HEK293 (cell line): ENCODE measurements around the gene MBD5.

Experiments
- CTCF ChIA-PET: fragments of 350-600 bp; formaldehyde crosslinking; extraction: SDS; loops from one replicate; lab custom pipeline; 2021; ENCODE audit warnings: antibody characterized with exemption; lab: Yijun Ruan, JAX
- POLR2A ChIA-PET: fragments of 300-600 bp; formaldehyde crosslinking; extraction: SDS; loops from one replicate; lab custom pipeline; 2020; ENCODE audit warnings: antibody characterized with exemption, inconsistent platforms; lab: Yijun Ruan, JAX
- H3K27ac ChIP-seq: fragments of 200-500 bp; sonication (Bioruptor generic); 2 replicates; pipeline ENCODE4 v1.5.1; 2014; ENCODE audit warnings: low read depth, low read length, control low read depth, inconsistent platforms; ENCODE audit errors: extremely low read depth
- H3K36me3 ChIP-seq, 2 experiments: fragments of 200-500 bp in 1 of 2; sonication (Bioruptor generic) in 1 of 2; 1 replicate in 1 of 2; 2 replicates in 1 of 2; pipeline ENCODE4 v1.5.1; 2014 to 2017; ENCODE audit warnings: inconsistent platforms in 2 of 2, low read length in 2 of 2; ENCODE audit not compliant: control insufficient read depth in 2 of 2, insufficient read depth in 1 of 2
- H3K4me1 ChIP-seq: fragments of 200-500 bp; sonication (Bioruptor generic); 2 replicates; pipeline ENCODE4 v1.5.1; 2014; ENCODE audit warnings: mild to moderate bottlenecking, low read length, inconsistent platforms; ENCODE audit not compliant: control insufficient read depth, insufficient read depth
- H3K4me3 ChIP-seq: 2 replicates; pipeline ENCODE4 v1.5.1; 2011; ENCODE audit warnings: low read depth, mild to moderate bottlenecking, control low read depth, low read length, moderate library complexity
- H3K9me3 ChIP-seq: fragments of 200-500 bp; sonication (Bioruptor generic); 2 replicates; pipeline ENCODE4 v1.5.1; 2014; ENCODE audit warnings: low read depth, low read length, inconsistent platforms; ENCODE audit not compliant: control insufficient read depth, insufficient read depth
- KLF1 ChIP-seq: fragments of 450-650 bp; formaldehyde crosslinking; IDR thresholded peaks from 2 replicates; pipeline ENCODE4 v1.5.1; 2016; ENCODE audit warnings: missing biosample characterization, missing genetic modification characterization
- KLF9 ChIP-seq: fragments of 450-650 bp; formaldehyde crosslinking; IDR thresholded peaks from 2 replicates; pipeline ENCODE4 v1.5.1; 2016; ENCODE audit warnings: missing biosample characterization, missing genetic modification characterization, low read depth
- MEIS1 ChIP-seq: sonication (generic); formaldehyde crosslinking; IDR thresholded peaks from 2 replicates; pipeline ENCODE4 v1.8.1; 2022; ENCODE audit warnings: missing genetic modification reagents, mild to moderate bottlenecking, borderline replicate concordance
- PRDM1 ChIP-seq: fragments of 450-650 bp; formaldehyde crosslinking; IDR thresholded peaks from 2 replicates; pipeline ENCODE4; 2016; ENCODE audit warnings: missing biosample characterization, missing genetic modification characterization
- RBAK ChIP-seq: fragments of 450-650 bp; formaldehyde crosslinking; IDR thresholded peaks from 2 replicates; pipeline ENCODE4 v1.5.1; 2016; ENCODE audit warnings: missing biosample characterization, missing genetic modification characterization
- SETDB1 ChIP-seq: IDR thresholded peaks from one replicate; pipeline ENCODE4 v1.6.1; 2017; ENCODE audit warnings: mild to moderate bottlenecking, low read length, moderate library complexity, mixed read lengths; ENCODE audit not compliant: insufficient read length
- SP7 ChIP-seq: fragments of 450-650 bp; formaldehyde crosslinking; IDR thresholded peaks from 2 replicates; pipeline ENCODE4 v1.5.1; 2016; ENCODE audit warnings: missing biosample characterization, missing genetic modification characterization
- WT1 ChIP-seq: fragments of 450-650 bp; formaldehyde crosslinking; IDR thresholded peaks from 2 replicates; pipeline ENCODE4 v1.5.1; 2016; ENCODE audit warnings: missing biosample characterization, missing genetic modification characterization
- ZBTB1 ChIP-seq: fragments of 450-650 bp; formaldehyde crosslinking; IDR thresholded peaks from 2 replicates; pipeline ENCODE4 v1.5.1; 2016; ENCODE audit warnings: missing biosample characterization, missing genetic modification characterization
- ZFP3 ChIP-seq: fragments of 450-650 bp; formaldehyde crosslinking; IDR thresholded peaks from 2 replicates; pipeline ENCODE4 v1.5.1; 2016; ENCODE audit warnings: low read depth, missing biosample characterization, missing genetic modification characterization
- ZFP37 ChIP-seq: fragments of 450-650 bp; formaldehyde crosslinking; IDR thresholded peaks from 2 replicates; pipeline ENCODE4 v1.5.1; 2016; ENCODE audit warnings: missing biosample characterization, missing genetic modification characterization
- ZNF138 ChIP-seq: fragments of 450-650 bp; formaldehyde crosslinking; IDR thresholded peaks from 2 replicates; pipeline ENCODE4 v1.5.1; 2016; ENCODE audit warnings: missing biosample characterization, missing genetic modification characterization, borderline replicate concordance
- ZNF140 ChIP-seq: fragments of 450-650 bp; formaldehyde crosslinking; IDR thresholded peaks from 2 replicates; pipeline ENCODE4 v1.5.1; 2016; ENCODE audit warnings: missing biosample characterization, missing genetic modification characterization
- ZNF157 ChIP-seq: fragments of 450-650 bp; formaldehyde crosslinking; IDR thresholded peaks from 2 replicates; pipeline ENCODE4 v1.5.1; 2016; ENCODE audit warnings: missing biosample characterization, missing genetic modification characterization
- ZNF184 ChIP-seq: fragments of 450-650 bp; IDR thresholded peaks from 2 replicates; pipeline ENCODE4 v1.5.1; 2018; ENCODE audit warnings: missing biosample characterization, mild to moderate bottlenecking, missing genetic modification characterization
- ZNF248 ChIP-seq: fragments of 450-650 bp; formaldehyde crosslinking; IDR thresholded peaks from 2 replicates; pipeline ENCODE4 v1.5.1; 2017; ENCODE audit warnings: missing biosample characterization, missing genetic modification characterization
- ZNF341 ChIP-seq: fragments of 450-650 bp; formaldehyde crosslinking; IDR thresholded peaks from 2 replicates; pipeline ENCODE4; 2016; ENCODE audit warnings: low read depth, missing biosample characterization, missing genetic modification characterization
- ZNF394 ChIP-seq: fragments of 450-650 bp; formaldehyde crosslinking; IDR thresholded peaks from 2 replicates; pipeline ENCODE4 v1.5.1; 2016; ENCODE audit warnings: missing biosample characterization, missing genetic modification characterization, mild to moderate bottlenecking, moderate library complexity, borderline replicate concordance
- ZNF426 ChIP-seq: fragments of 450-650 bp; formaldehyde crosslinking; IDR thresholded peaks from 2 replicates; pipeline ENCODE4 v1.5.1; 2017; ENCODE audit warnings: missing biosample characterization, missing genetic modification characterization, mild to moderate bottlenecking, inconsistent platforms, moderate library complexity
- ZNF48 ChIP-seq: fragments of 450-650 bp; formaldehyde crosslinking; IDR thresholded peaks from 2 replicates; pipeline ENCODE4 v1.5.1; 2016; ENCODE audit warnings: missing biosample characterization, missing genetic modification characterization
- ZNF514 ChIP-seq: fragments of 450-650 bp; formaldehyde crosslinking; IDR thresholded peaks from 2 replicates; pipeline ENCODE4 v1.5.1; 2016; ENCODE audit warnings: missing biosample characterization, missing genetic modification characterization
- ZNF529 ChIP-seq: fragments of 450-650 bp; formaldehyde crosslinking; IDR thresholded peaks from 2 replicates; pipeline ENCODE4 v1.5.1; 2017; ENCODE audit warnings: missing genetic modification characterization, missing biosample characterization; ENCODE audit not compliant: insufficient replicate concordance
- ZNF549 ChIP-seq: fragments of 450-650 bp; IDR thresholded peaks from 2 replicates; pipeline ENCODE4 v1.5.1; 2018; ENCODE audit warnings: missing biosample characterization, missing genetic modification characterization, mild to moderate bottlenecking, inconsistent platforms, moderate library complexity
- ZNF596 ChIP-seq: fragments of 450-650 bp; IDR thresholded peaks from 2 replicates; pipeline ENCODE4 v1.5.0; 2018; ENCODE audit warnings: missing biosample characterization, mild to moderate bottlenecking, missing genetic modification characterization, moderate library complexity
- ZNF610 ChIP-seq: fragments of 450-650 bp; formaldehyde crosslinking; IDR thresholded peaks from 2 replicates; pipeline ENCODE4 v1.5.1; 2016; ENCODE audit warnings: missing biosample characterization, missing genetic modification characterization, borderline replicate concordance
- ZNF626 ChIP-seq: fragments of 450-650 bp; sonication (Bioruptor Pico); formaldehyde crosslinking; IDR thresholded peaks from 2 replicates; pipeline ENCODE4 v1.5.1; 2018; ENCODE audit warnings: missing biosample characterization, missing genetic modification characterization, inconsistent platforms
- ZNF654 ChIP-seq: fragments of 450-650 bp; formaldehyde crosslinking; IDR thresholded peaks from 2 replicates; pipeline ENCODE4 v1.5.1; 2016; ENCODE audit warnings: low read depth, missing biosample characterization, missing genetic modification characterization
- ZSCAN16 ChIP-seq: fragments of 450-650 bp; formaldehyde crosslinking; IDR thresholded peaks from 2 replicates; pipeline ENCODE4 v1.5.1; 2016; ENCODE audit warnings: missing biosample characterization, missing genetic modification characterization
- TF ChIP-seq, protein P1 (sequence below): fragments of 450-650 bp; formaldehyde crosslinking; conservative IDR thresholded peaks from 2 replicates; pipeline ENCODE4 v1.5.1; 2016; ENCODE audit warnings: low read depth, missing biosample characterization, missing genetic modification characterization
- TF ChIP-seq, protein P2 (sequence below): fragments of 450-650 bp; formaldehyde crosslinking; IDR thresholded peaks from 2 replicates; pipeline ENCODE4 v1.5.1; 2016; ENCODE audit warnings: missing biosample characterization, missing genetic modification characterization
- TF ChIP-seq, protein P3 (sequence below): fragments of 450-650 bp; formaldehyde crosslinking; IDR thresholded peaks from 2 replicates; pipeline ENCODE4 v1.5.1; 2016; ENCODE audit warnings: missing biosample characterization, missing genetic modification characterization

MBD5 gene

GRCh38 chr2:148252646-148253045, 231.8 kb downstream of the MBD5 start:
- POLR2A ChIA-PET = no interaction called here
- Histone ChIP-seq H3K4me1 (no peaks in the 10 kb centered on the region), H3K36me3 (peaks cover 0 to 22% of the 10 kb centered on the region in 2 experiments; a peak in 1 of 3 replicates), H3K27ac (no peak overlapping the region), H3K4me3 (no peak overlapping the region), H3K9me3 (no peaks in the 10 kb centered on the region)
- CTCF ChIA-PET = no interaction called here
- TF ChIP-seq ZNF654 (no peak), ZSCAN16 (tag by site-specific recombination) (no peak), WT1 (tag by site-specific recombination) (no peak), KLF1 (tag by site-specific recombination) (no peak), PRDM1 (tag by site-specific recombination) (no peak), SETDB1 (no peak), ZNF596 (no peak), ZFP3 (tag by site-specific recombination) (no peak), ZBTB1 (no peak), ZNF514 (no peak)
- TF ChIP-seq, protein P1, sequence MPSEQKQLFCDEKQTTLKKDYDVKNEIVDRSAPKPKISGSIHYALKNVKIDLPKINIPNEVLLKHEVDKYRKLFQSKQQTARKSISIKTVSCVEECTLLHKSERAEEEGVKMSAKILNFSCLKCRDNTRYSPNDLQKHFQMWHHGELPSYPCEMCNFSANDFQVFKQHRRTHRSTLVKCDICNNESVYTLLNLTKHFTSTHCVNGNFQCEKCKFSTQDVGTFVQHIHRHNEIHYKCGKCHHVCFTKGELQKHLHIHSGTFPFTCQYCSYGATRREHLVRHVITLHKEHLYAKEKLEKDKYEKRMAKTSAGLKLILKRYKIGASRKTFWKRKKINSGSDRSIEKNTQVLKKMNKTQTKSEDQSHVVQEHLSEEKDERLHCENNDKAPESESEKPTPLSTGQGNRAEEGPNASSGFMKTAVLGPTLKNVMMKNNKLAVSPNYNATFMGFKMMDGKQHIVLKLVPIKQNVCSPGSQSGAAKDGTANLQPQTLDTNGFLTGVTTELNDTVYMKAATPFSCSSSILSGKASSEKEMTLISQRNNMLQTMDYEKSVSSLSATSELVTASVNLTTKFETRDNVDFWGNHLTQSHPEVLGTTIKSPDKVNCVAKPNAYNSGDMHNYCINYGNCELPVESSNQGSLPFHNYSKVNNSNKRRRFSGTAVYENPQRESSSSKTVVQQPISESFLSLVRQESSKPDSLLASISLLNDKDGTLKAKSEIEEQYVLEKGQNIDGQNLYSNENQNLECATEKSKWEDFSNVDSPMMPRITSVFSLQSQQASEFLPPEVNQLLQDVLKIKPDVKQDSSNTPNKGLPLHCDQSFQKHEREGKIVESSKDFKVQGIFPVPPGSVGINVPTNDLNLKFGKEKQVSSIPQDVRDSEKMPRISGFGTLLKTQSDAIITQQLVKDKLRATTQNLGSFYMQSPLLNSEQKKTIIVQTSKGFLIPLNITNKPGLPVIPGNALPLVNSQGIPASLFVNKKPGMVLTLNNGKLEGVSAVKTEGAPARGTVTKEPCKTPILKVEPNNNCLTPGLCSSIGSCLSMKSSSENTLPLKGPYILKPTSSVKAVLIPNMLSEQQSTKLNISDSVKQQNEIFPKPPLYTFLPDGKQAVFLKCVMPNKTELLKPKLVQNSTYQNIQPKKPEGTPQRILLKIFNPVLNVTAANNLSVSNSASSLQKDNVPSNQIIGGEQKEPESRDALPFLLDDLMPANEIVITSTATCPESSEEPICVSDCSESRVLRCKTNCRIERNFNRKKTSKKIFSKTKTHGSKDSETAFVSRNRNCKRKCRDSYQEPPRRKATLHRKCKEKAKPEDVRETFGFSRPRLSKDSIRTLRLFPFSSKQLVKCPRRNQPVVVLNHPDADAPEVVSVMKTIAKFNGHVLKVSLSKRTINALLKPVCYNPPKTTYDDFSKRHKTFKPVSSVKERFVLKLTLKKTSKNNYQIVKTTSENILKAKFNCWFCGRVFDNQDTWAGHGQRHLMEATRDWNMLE = no peak

GRCh38 chr2:148253685-148254084, 232.8 kb downstream of the MBD5 start:
- no peak overlapping the region for H3K4me3 ChIP-seq
- no peak overlapping the region for H3K27ac ChIP-seq
- ChIA-PET POLR2A (no interaction called here), CTCF (no interaction called here)
- peaks cover 0 to 22% of the 10 kb centered on the region in 2 experiments; a peak in 1 of 3 replicates for H3K36me3 ChIP-seq
- H3K4me1 ChIP-seq = no peaks in the 10 kb centered on the region
- H3K9me3 ChIP-seq = no peaks in the 10 kb centered on the region
- TF ChIP-seq ZNF610 (tag by site-specific recombination) (no peak), SP7 (tag by site-specific recombination) (peak; percentile 48), ZNF549 (tag by site-specific recombination) (0 out of 2 replicates have a peak, but pooled peaks have one; percentile 30), ZFP37 (tag by site-specific recombination) (no peak), ZNF626 (tag by site-specific recombination) (peak; percentile 90; the same call in 1 of the 2 replicates), ZNF157 (tag by site-specific recombination) (0 out of 2 replicates have a peak, but pooled peaks have one; percentile 32), SETDB1 (peak; percentile 94), ZNF248 (tag by site-specific recombination) (no peak), ZNF529 (peak; percentile 43), ZNF138 (no peak), MEIS1 (CRISPR knock-in tag) (no peak), ZNF341 (no peak), ZNF394 (peak; percentile 30; the same call in 1 of the 2 replicates), ZNF184 (tag by site-specific recombination) (0 out of 2 replicates have a peak, but pooled peaks have one; percentile 36), ZNF426 (tag by site-specific recombination) (no peak), RBAK (tag by site-specific recombination) (0 out of 2 replicates have a peak, but pooled peaks have one; percentile 26), KLF9 (tag by site-specific recombination) (no peak), ZNF48 (tag by site-specific recombination) (no peak), ZNF140 (no peak)
- TF ChIP-seq, protein P2, sequence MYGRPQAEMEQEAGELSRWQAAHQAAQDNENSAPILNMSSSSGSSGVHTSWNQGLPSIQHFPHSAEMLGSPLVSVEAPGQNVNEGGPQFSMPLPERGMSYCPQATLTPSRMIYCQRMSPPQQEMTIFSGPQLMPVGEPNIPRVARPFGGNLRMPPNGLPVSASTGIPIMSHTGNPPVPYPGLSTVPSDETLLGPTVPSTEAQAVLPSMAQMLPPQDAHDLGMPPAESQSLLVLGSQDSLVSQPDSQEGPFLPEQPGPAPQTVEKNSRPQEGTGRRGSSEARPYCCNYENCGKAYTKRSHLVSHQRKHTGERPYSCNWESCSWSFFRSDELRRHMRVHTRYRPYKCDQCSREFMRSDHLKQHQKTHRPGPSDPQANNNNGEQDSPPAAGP = no peak
- TF ChIP-seq, protein P3, sequence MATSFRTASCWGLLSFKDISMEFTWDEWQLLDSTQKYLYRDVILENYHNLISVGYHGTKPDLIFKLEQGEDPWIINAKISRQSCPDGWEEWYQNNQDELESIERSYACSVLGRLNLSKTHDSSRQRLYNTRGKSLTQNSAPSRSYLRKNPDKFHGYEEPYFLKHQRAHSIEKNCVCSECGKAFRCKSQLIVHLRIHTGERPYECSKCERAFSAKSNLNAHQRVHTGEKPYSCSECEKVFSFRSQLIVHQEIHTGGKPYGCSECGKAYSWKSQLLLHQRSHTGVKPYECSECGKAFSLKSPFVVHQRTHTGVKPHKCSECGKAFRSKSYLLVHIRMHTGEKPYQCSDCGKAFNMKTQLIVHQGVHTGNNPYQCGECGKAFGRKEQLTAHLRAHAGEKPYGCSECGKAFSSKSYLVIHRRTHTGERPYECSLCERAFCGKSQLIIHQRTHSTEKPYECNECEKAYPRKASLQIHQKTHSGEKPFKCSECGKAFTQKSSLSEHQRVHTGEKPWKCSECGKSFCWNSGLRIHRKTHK (tag by site-specific recombination) = peak; percentile 64
